ENCODE measurements around the gene IGF1R.

IGF1R gene

GRCh38 chr15:98863983-98864382, 215.6 kb downstream of the IGF1R start:
- DNase-seq = no peak

- peak; percentile 82 to 89 for DNase-seq
Observed at GRCh38 chr15:98865397-98866339, 217.3 kb downstream of the IGF1R start.

- DNase-seq = peak; percentile 28 to 50
Observed at GRCh38 chr15:98866511-98866910, 218.2 kb downstream of the IGF1R start.

- no peak for DNase-seq
Observed at GRCh38 chr15:98868564-98868963, 220.2 kb downstream of the IGF1R start.

GRCh38 chr15:98870788-98871187, 222.4 kb downstream of the IGF1R start:
- DNase-seq = no peak

GRCh38 chr15:98872774-98873173, 224.4 kb downstream of the IGF1R start:
- DNase-seq = no peak

- DNase-seq = peak; percentile 94 to 96
Observed at GRCh38 chr15:98873441-98874218, 225.3 kb downstream of the IGF1R start.

- DNase-seq = peak in 1 of 2 donors; percentile 37
Observed at GRCh38 chr15:98874370-98874769, 226.0 kb downstream of the IGF1R start.

GRCh38 chr15:98874773-98875172, 226.4 kb downstream of the IGF1R start:
- DNase-seq = peak; percentile 74 to 86

- DNase-seq = peak; percentile 80 to 83
Observed at GRCh38 chr15:98875309-98875708, 227.0 kb downstream of the IGF1R start.

GRCh38 chr15:98876451-98877369, 228.4 kb downstream of the IGF1R start:
- no peak for DNase-seq

GRCh38 chr15:98878172-98878571, 229.8 kb downstream of the IGF1R start:
- peak in 1 of 2 donors; percentile 29 for DNase-seq

GRCh38 chr15:98878862-98879261, 230.5 kb downstream of the IGF1R start:
- no peak for DNase-seq

- DNase-seq = peak; percentile 49 to 80
Observed at GRCh38 chr15:98881526-98882520, 233.5 kb downstream of the IGF1R start.

GRCh38 chr15:98883478-98883877, 235.1 kb downstream of the IGF1R start:
- no peak for DNase-seq

- DNase-seq = no peak
Observed at GRCh38 chr15:98884894-98885293, 236.6 kb downstream of the IGF1R start.

- DNase-seq = no peak
Observed at GRCh38 chr15:98887976-98888375, 239.6 kb downstream of the IGF1R start.

GRCh38 chr15:98888820-98889479, 240.6 kb downstream of the IGF1R start:
- DNase-seq = no peak

GRCh38 chr15:98889930-98890695, 241.8 kb downstream of the IGF1R start:
- no peak for DNase-seq

GRCh38 chr15:98891301-98891700, 243.0 kb downstream of the IGF1R start:
- no peak for DNase-seq

Measured in inflammatory macrophage (primary cell).